GM04504 (cell line): ENCODE data around the gene MAP3K20.
"Not testable (repeated sequence)": the region's sequence is repeated elsewhere in the genome, so short reads cannot be mapped to it uniquely, and the experiment has no call there.

Experiments used
- DNase-seq: peaks from one replicate; pipeline ENCODE4 v3.0.0-alpha.2; 2012; ENCODE audit warnings: low read depth

The MAP3K20 gene

GRCh38 chr2:173161507-173161906 lies 85.9 kb downstream of the MAP3K20 start:
- DNase-seq = no peak

DNA sequence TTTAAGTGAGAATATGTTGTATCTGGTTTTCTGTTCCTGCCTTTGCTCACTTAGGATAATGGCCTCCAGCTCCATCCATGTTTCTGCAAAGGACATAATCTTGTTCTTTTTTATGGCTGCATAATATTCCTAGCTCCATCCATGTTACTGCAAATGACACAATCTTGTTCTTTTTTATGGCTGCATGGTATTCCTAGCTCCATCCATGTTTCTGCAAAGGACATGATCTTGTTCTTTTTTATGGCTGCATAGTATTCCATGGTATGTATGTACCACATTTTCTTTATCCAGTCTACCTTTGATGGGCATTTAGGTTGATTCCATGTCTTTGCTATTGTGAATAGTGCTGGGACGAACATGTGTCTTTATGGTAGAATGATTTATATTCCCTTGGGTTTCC lies 87.7 kb downstream of the MAP3K20 start:
- not testable (repeated sequence) for DNase-seq

DNA sequence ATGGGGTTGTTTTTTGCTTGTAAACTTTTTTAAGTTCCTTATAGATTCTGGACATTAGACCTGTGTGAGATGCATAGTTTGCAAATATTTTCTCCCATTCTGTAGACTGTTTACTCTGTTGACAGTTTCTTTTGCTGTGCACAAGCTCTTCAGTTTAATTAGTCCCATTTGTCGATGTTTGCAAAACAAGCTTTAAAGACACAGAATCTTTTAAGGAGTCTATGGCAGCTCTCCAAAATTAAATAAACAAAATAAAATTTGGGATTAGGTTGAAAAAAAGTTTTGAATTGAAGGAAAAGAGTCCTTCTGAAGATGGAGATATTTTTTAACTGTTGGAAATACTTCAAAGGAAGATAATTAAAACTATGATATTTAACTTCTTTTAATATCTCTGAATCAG lies 88.8 kb downstream of the MAP3K20 start:
- DNase-seq = no peak

GRCh38 chr2:173165443-173166238 lies 90.0 kb downstream of the MAP3K20 start:
- DNase-seq = no peak

DNA sequence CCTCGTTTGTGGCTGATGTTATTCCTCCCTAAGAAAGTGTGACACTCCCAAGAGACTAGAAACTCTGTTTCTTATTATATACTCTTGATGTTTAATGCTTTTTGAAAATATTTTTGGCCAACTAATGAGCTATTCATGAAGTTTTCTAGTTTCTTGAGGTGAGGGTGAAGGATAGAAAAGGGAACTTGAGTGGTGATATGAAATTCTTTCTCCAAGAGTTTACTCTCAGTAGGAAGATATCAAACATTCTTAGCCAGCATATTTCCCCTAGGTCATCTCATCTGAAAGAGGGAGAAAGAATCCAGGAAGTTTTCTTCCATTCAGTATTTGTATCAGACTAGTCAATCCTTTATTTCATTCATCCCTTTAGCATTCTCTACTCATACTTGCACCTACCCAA lies 95.7 kb downstream of the MAP3K20 start:
- no peak for DNase-seq

- no peak for DNase-seq
Observed at GRCh38 chr2:173171924-173172643, 96.4 kb downstream of the MAP3K20 start.

GRCh38 chr2:173174339-173174738 lies 98.7 kb downstream of the MAP3K20 start:
- DNase-seq = not testable (repeated sequence)

DNA sequence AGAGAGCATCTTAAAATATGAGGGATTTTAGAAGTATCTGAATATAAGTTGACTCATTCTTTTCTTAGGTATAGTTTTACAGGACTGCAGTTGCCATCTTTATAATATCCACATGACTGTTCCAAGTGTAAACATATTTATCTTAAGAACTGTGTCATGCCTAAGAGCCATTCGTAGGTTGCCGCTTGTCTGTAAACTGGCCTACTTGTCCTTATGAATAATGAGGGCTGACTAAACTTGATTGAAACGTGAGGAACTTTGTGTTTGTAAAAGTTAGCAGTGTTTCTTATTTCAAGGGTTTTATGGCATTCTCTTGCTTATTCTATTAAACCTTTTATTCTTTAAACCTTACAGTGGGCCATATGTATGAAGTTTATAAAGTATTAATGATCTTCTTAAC lies 99.6 kb downstream of the MAP3K20 start:
- no peak for DNase-seq

GRCh38 chr2:173181982-173182381 lies 106.3 kb downstream of the MAP3K20 start:
- DNase-seq = no peak

DNA sequence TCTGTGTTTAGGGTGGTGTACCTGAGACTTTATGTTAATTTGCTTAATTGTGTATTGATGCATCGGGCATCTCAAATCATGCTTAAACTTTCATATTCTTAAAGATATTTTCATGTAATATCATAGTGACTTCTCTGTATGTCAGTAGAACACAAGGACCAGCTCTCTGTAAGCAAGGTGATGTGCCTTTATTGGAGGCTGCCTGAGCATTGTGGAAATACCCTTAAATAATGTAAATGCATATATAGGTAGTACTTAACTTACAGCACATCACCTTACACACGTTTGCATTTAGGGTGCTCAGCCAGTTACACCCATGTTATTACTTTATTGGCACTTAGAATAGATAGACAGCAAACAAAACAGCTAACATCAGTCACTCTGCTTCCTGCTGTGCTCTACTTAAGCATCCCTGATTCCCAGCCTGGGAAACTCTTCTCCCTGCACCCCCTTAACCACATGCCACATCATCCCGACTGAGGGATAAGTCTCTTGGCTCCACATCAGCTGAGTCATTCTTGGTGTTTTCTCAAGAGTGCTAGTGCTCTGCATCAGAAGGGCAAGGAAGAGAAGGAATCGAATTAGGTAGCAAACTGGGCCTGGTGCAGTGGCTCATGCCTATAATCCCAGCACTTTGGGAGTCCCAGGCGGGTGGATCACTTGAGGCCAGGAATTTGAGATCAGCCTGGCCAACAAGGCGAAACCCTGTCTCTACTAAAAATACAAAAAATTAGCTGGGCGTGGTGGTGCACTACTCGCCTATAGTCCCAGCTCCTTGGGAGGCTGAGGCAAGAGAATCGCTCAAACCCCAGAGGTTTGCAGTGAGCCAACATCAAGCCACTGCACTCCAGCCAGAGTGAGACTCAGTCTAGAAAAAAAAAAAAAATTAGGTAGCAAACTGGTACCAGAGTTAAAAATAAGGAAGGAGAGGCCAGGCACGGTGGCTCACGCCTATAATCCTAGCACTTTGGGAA lies 108.7 kb downstream of the MAP3K20 start:
- peak; percentile 99 for DNase-seq

GRCh38 chr2:173185437-173185836 lies 109.8 kb downstream of the MAP3K20 start:
- no peak for DNase-seq

- DNase-seq = no peak
Observed at GRCh38 chr2:173187941-173188788, 112.5 kb downstream of the MAP3K20 start.

GRCh38 chr2:173191601-173192000 lies 116.0 kb downstream of the MAP3K20 start:
- no peak for DNase-seq

- DNase-seq = no peak
Observed at GRCh38 chr2:173192071-173192470, 116.4 kb downstream of the MAP3K20 start.

GRCh38 chr2:173193925-173194324 lies 118.3 kb downstream of the MAP3K20 start:
- DNase-seq = no peak

GRCh38 chr2:173195100-173195499 lies 119.5 kb downstream of the MAP3K20 start:
- DNase-seq = no peak

GRCh38 chr2:173196080-173196479 lies 120.4 kb downstream of the MAP3K20 start:
- no peak for DNase-seq

GRCh38 chr2:173196638-173197037 lies 121.0 kb downstream of the MAP3K20 start:
- DNase-seq = no peak

- no peak for DNase-seq
Observed at GRCh38 chr2:173198327-173198726, 122.7 kb downstream of the MAP3K20 start.

GRCh38 chr2:173199294-173199693 lies 123.6 kb downstream of the MAP3K20 start:
- no peak for DNase-seq

- DNase-seq = no peak
Observed at GRCh38 chr2:173202570-173202969, 126.9 kb downstream of the MAP3K20 start.
